ENCODE measurements around the gene ELAC2.

The ELAC2 gene, protein sequence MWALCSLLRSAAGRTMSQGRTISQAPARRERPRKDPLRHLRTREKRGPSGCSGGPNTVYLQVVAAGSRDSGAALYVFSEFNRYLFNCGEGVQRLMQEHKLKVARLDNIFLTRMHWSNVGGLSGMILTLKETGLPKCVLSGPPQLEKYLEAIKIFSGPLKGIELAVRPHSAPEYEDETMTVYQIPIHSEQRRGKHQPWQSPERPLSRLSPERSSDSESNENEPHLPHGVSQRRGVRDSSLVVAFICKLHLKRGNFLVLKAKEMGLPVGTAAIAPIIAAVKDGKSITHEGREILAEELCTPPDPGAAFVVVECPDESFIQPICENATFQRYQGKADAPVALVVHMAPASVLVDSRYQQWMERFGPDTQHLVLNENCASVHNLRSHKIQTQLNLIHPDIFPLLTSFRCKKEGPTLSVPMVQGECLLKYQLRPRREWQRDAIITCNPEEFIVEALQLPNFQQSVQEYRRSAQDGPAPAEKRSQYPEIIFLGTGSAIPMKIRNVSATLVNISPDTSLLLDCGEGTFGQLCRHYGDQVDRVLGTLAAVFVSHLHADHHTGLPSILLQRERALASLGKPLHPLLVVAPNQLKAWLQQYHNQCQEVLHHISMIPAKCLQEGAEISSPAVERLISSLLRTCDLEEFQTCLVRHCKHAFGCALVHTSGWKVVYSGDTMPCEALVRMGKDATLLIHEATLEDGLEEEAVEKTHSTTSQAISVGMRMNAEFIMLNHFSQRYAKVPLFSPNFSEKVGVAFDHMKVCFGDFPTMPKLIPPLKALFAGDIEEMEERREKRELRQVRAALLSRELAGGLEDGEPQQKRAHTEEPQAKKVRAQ

DNA sequence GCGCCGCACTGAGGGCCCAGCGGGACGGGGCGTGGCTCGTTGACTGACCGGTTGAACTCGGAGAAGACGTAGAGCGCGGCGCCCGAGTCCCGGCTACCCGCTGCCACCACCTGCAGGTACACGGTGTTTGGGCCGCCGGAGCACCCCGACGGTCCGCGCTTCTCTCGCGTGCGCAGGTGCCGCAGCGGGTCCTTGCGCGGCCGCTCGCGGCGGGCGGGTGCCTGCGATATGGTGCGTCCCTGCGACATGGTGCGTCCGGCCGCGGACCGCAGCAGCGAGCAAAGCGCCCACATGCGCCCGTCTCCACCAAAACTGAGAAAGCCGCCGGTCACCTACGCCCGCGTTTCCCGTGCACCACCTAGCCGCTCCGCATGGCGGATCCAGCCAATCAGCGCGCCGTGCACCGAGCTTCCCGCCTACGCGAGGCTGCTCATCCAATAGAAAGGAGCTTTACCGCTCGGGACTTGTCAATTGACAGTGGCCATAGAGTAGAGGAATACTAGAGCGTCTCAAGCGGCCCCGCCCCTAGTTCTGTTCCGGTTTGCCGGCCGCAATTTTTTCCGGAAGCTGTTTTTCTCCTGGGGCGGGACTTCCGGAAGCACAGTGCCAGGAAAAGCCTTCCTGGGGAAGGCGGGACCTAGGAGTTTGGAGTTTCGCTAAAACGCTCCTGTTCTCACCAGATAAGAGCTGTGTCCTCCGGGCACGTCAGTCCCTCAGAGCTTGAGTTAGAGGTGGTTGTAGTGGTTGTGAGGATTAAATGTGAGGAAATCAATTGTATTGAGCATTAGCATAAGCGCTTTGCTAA is at the start of gene ELAC2:
Gene ELAC2, minus strand, starts transcription at position 373 of the 805 bp plus-strand sequence. Its CDS starts 80 bp downstream, at position 293.
- peak; percentile 99 for DNase-seq

- no peak for DNase-seq
These were observed 47.2 kb upstream of the ELAC2 start for GRCh38 chr17:13065032-13065431.

DNA sequence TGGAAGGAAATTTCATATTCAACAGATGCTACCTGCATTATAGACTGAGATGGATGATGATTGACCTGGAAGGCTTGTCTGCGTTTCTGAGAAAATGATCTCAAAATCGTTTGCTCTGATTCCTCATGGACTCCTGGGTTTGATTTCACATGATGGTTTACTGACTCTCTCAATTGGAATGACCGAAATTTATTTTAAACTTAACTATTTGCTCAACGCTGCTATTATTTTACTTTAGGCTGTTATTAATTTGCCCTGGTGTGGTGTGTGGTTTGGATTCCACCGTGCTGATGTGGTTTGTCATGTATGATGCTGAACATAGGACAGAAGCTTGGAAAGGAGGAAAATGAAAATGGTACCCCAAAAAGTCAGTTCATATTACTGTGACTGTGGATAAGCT is 37.3 kb upstream of the ELAC2 start:
- DNase-seq, result no peak

GRCh38 chr17:13054666-13055065 is 36.8 kb upstream of the ELAC2 start:
- DNase-seq, result no peak

DNA sequence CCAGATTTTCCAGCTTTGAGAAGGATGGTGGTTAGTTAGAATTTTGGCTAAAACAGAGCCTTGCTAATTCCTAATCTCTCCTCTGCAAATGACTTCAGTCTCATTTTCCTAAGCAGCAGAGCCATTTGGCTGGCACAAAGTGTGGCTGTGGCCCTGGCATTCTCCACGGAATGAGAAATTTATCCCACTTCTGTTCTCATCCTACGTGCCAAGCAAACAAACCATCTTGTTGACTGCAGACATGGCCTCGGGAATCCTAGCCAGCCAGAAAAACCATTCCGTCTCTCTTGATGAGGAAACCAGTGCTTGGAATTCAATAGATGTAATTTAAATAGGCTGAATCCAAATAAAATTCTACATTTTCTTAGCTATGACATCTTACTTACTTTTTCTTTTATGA is 34.1 kb upstream of the ELAC2 start:
- no peak for DNase-seq

- DNase-seq, result no peak
These were observed 29.3 kb upstream of the ELAC2 start for GRCh38 chr17:13047011-13047606.

DNA sequence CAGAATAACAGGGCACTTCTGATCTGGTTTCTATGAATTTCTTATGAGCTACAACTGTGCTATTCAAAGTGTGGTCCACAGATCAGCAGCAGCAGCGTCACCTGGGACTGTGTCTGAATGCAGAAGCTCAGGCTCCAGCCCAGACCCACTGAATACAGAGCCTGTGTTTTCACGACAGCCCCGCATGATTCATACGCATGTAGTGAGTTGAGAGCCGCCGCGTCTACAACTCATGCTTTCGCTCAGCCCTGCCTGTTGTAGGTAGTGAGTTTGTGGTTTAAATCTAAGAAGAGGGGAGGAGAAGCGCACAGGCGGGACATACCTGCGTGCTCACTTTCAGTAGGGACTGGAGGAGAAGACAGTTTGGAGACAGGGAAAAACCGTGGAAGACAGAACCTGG is 28.5 kb upstream of the ELAC2 start:
- no peak for DNase-seq

- no peak for DNase-seq
These were observed 26.8 kb upstream of the ELAC2 start for GRCh38 chr17:13044572-13045065.

- DNase-seq, result no peak
These were observed 21.3 kb upstream of the ELAC2 start for GRCh38 chr17:13038931-13039665.

- DNase-seq, result no peak
These were observed 18.9 kb upstream of the ELAC2 start for GRCh38 chr17:13036751-13037150.

GRCh38 chr17:13035420-13035819 is 17.6 kb upstream of the ELAC2 start:
- DNase-seq, result no peak

- peak; percentile 11 for DNase-seq
These were observed 14.0 kb upstream of the ELAC2 start for GRCh38 chr17:13031718-13032350.

- peak; percentile 83 for DNase-seq
These were observed 12.9 kb upstream of the ELAC2 start for GRCh38 chr17:13030459-13031300.

DNA sequence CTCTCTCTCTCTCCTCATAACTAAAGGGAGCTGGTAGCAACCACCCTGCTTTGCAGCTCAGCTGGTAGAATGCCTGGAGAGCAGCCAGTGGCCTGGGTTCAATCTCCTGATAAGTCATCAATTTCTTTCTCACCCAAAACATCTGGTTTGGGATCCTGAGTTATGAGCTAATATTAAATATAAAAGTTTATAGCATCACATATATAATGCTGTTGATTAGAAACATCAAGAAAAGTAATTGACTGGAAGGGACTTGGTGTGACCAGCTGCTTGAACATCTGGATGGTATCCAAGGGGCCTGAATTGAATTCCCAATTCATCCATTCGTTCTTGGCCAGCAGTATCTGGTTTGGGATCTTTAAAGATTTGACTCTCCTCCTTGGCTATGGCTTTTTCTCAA is 12.2 kb upstream of the ELAC2 start:
- DNase-seq, result no peak

DNA sequence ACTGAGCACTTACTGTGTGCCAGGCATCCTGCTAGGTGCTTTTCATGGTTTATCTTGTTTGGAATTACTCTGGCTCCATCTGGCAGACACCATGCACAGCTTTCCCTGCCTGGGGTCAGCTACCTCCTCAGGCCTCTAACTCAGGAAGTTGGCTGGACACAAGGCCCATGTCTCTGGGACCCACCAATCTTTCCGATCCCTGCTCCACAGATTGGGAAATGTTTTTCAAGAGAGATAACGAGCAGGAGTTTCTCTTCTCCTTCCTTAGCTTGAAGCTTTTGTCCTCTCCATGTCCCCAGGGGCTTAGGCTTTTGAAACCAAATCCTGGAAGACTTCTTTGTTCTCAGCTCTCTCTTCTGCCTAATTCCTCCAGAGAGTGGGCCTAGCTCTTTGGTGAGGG is 11.5 kb upstream of the ELAC2 start:
- no peak for DNase-seq

DNA sequence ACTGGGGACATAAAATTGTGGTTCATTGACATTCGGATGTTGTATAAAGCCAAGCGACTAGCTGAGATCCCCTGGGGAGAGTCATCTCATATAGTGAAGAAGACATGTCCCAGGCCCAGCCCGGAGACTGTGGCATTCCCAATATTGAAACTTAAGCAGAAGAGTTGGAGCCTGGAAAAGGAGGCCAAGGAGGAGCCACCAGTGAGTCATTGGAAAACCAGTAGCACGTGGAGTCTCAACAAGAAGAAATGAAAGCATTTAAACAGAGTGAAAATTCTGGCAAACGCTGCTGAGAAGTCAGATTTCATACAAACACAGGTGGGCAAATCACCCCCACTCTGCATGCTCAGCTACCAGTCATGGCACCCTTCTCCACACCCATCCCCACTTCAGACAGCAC is 9.4 kb upstream of the ELAC2 start:
- DNase-seq, result no peak

DNA sequence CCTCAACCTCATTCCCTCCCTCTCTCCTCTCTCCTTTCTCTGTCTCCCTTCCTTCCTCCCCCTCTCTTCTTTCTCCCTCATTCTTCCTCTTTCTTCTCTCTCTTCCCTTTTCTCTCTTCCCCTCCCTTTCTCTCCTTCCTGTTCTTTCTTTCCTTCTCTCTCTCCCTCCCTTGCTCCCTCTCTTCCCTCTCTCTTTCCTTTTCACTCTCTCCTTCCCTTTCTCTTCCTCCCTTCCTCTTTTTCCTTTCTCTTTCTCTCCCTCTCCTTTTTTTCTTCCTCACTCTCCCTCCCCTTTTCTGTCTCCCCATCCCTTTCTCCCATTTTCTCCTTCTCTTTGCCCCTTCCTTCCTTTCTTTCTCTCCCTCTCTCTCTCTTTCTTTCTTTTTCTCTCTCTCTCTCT is 7.9 kb upstream of the ELAC2 start:
- no peak for DNase-seq

DNA sequence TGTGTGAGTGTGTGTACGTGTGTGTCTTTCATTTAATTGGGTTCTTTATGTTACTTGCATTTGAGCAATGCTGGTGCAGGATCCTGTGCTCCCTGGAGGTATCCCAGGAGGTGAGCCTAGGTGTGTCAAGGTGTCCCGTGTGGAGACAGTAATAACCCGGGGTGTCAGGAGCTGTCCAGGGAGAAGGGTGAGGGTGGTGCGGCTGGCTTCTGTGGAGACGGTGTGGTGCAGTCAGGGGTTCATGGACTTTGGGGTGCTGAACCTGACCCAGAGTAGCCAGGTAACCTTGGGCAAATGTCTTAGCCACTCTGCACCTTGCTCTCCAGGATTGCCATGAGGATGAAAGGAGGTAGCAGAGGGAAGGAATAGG is 7.4 kb upstream of the ELAC2 start:
- no peak for DNase-seq

- DNase-seq, result peak; percentile 62
These were observed 6.9 kb upstream of the ELAC2 start for GRCh38 chr17:13024526-13025257.

GRCh38 chr17:13024016-13024415 is 6.2 kb upstream of the ELAC2 start:
- DNase-seq, result no peak
